ENCODE data around the gene ZFP1. TPM values are rescaled to one million over a fixed set of nuclear protein-coding genes. Genes with fewer than 3 reads are reported as not detected.

ZFP1 gene
- total and polyA plus RNA-seq, 2 of the 4 experiments (the other 2 are of a cell fraction): 3.8 to 16.0 TPM

- no peak overlapping the region for H4K5ac ChIP-seq (ENCODE audit: low read depth, low read length)
- H3K9me1 ChIP-seq (ENCODE audit: insufficient read depth, low read length): no peaks in the 10 kb centered on the region
- no peaks in the 10 kb centered on the region for H3K4me1 ChIP-seq (ENCODE audit: control insufficient read depth, insufficient read depth, low read length)
- no peak for ATAC-seq (ENCODE audit: low read depth)
- no peak overlapping the region for H3K9ac ChIP-seq (ENCODE audit: low read depth, low read length)
- no peak overlapping the region for H4K91ac ChIP-seq (ENCODE audit: insufficient read depth, low read depth, low read length)
- no peak overlapping the region for H3K4ac ChIP-seq (ENCODE audit: low read depth, low read length)
- no peak overlapping the region for H2BK15ac ChIP-seq (ENCODE audit: low read depth, low read length)
- H2BK120ac ChIP-seq (ENCODE audit: low read depth, low read length): no peak overlapping the region
- H3K14ac ChIP-seq (replicated peaks; ENCODE audit: low read depth, low read length): no peak overlapping the region
- H3K4me2 ChIP-seq (ENCODE audit: low read depth, low read length): no peak overlapping the region
- no peak overlapping the region for H3K23ac ChIP-seq (ENCODE audit: low read depth, low read length)
- H2AK9ac ChIP-seq (replicated peaks; ENCODE audit: low read depth, low read length, poor library complexity): no peak overlapping the region
- no CpG with 5 or more reads among the region's 1 CpG for WGBS, 2 experiments (ENCODE audit: extremely low coverage in 2 of 2, insufficient read length in 1 of 2)
- no peak overlapping the region for H3K56ac ChIP-seq (ENCODE audit: extremely low read depth, insufficient read depth, low read length)
- no peak for DNase-seq
- dilution Hi-C loops (cut with HindIII; ENCODE audit: low sequenced_read_pairs, unreplicated experiment) (no loop called here), intact Hi-C loops (cut with micrococcal nuclease) (no loop called here), in situ Hi-C loops (cut with MboI; ENCODE audit: low sequenced_read_pairs) (no loop called here)
- no peak overlapping the region for H4K8ac ChIP-seq (ENCODE audit: low read depth in 2 of 2, low read length in 2 of 2)
- ChIA-PET CTCF (interaction anchor here (0.7 kb wide), 1 partner anchor 247 kb away, joined by 3 read pairs; no protein-coding TSS in a partner anchor), POLR2A (ENCODE audit: unreplicated experiment) (no interaction called here)
- peaks cover 4 to 17% of the 10 kb centered on the region in 2 experiments; a peak in 3 of 4 replicates for H3K79me1 ChIP-seq (ENCODE audit: low read depth in 1 of 2, low read length in 2 of 2)
- no TSS peak for BruUV-seq (replicated peaks)
- H3K27ac ChIP-seq (ENCODE audit: insufficient read depth, low read length): no peak overlapping the region
- no peaks in the 10 kb centered on the region for H4K20me1 ChIP-seq (ENCODE audit: insufficient read depth, low read length)
- no peak overlapping the region for H3K18ac ChIP-seq (ENCODE audit: low read depth, low read length)
- H2AFZ ChIP-seq (replicated peaks; ENCODE audit: low read length, poor library complexity): no peak overlapping the region
- no peak overlapping the region for H2AK5ac ChIP-seq (ENCODE audit: low read depth, low read length)
- no peak overlapping the region for H3K4me3 ChIP-seq (ENCODE audit: insufficient read depth, low read depth, low read length)
- H3K36me3 ChIP-seq (ENCODE audit: control insufficient read depth, insufficient read depth, low read length): peaks cover 29% of the 10 kb centered on the region
- no peak overlapping the region for H2BK5ac ChIP-seq (ENCODE audit: low read depth, low read length, poor library complexity, severe bottlenecking)
- H3K27me3 ChIP-seq (ENCODE audit: control insufficient read depth, insufficient read depth, low read length): no peaks in the 10 kb centered on the region
- TF ChIP-seq MAFK (IDR thresholded peaks at IDR 0.05; ENCODE audit: low read depth, low read length) (no peak), RAD21 (IDR thresholded peaks at IDR 0.05; ENCODE audit: low read length) (no peak), CHD1 (IDR thresholded peaks at IDR 0.05; ENCODE audit: low read depth, low read length) (no peak), FOS (IDR thresholded peaks at IDR 0.05; ENCODE audit: low read depth, low read length) (no peak), CTCF (conservative IDR thresholded peaks at IDR 0.05; ENCODE audit: low read depth, low read length) (no peak), CEBPB (IDR thresholded peaks at IDR 0.05; ENCODE audit: low read depth, low read length) (no peak), MAZ (IDR thresholded peaks at IDR 0.05; ENCODE audit: borderline replicate concordance, low read depth, low read length) (no peak), MXI1 (IDR thresholded peaks at IDR 0.05; ENCODE audit: borderline replicate concordance, low read depth, low read length) (no peak), POLR2A (IDR thresholded peaks at IDR 0.05; ENCODE audit: low read depth, low read length) (no peak), NFE2L2 (IDR thresholded peaks at IDR 0.05; ENCODE audit: low read depth, low read length) (no peak), SMC3 (IDR thresholded peaks at IDR 0.05; ENCODE audit: low read depth, low read length) (no peak), BHLHE40 (IDR thresholded peaks at IDR 0.05; ENCODE audit: low read depth, low read length) (no peak), RFX5 (IDR thresholded peaks at IDR 0.05; ENCODE audit: low read depth, low read length) (no peak), RCOR1 (IDR thresholded peaks at IDR 0.05; ENCODE audit: insufficient replicate concordance, low read length) (no peak)
- H3K9me3 ChIP-seq (ENCODE audit: control insufficient read depth, insufficient read depth, low read length): peaks cover 10% of the 10 kb centered on the region
- no peak overlapping the region for H2BK20ac ChIP-seq (ENCODE audit: low read depth, low read length)
These were observed 12.1 kb downstream of the ZFP1 start for GRCh38 chr16:75160386-75160785.

Data from IMR-90 (cell line).